H1 (cell line): ENCODE measurements around the gene STRA8. TPM values are rescaled to one million over a fixed set of nuclear protein-coding genes. Genes with fewer than 3 reads are reported as not detected.

Experiments
- CTCF ChIA-PET: fragments of 300-600 bp; sonication (Branson Sonifier 250); formaldehyde crosslinking; loops from one replicate; lab custom pipeline; 2021; ENCODE audit not compliant: partially characterized antibody; lab: Charles Lee
- POLR2A ChIA-PET: fragments of 300-600 bp; sonication (Branson Sonifier 250); formaldehyde crosslinking; loops from one replicate; lab custom pipeline; 2021; ENCODE audit warnings: inconsistent platforms; ENCODE audit not compliant: partially characterized antibody; lab: Charles Lee
- DNase-seq, 2 experiments: peaks; one replicate each; pipeline versions ENCODE4 v3.0.0 to v3.0.0-alpha.2; 2010 to 2022; ENCODE audit warnings: low spot score in 2 of 2, low read depth in 1 of 2, mixed read lengths in 1 of 2
- FAIRE-seq: peaks from 2 replicates; lab custom pipeline; 2011; peaks lifted over from hg19 to GRCh38; lab: Jason Lieb, UNC
- H2AFZ ChIP-seq: 2 replicates; pipeline ENCODE4 v1.8.1; 2012; ENCODE audit warnings: low read length, inconsistent platforms
- H2AK5ac ChIP-seq: 2 replicates; pipeline ENCODE4 v1.6.1; 2013; ENCODE audit warnings: low read depth, low read length
- H2BK120ac ChIP-seq: replicated peaks from 2 replicates; pipeline ENCODE3; 2013; ENCODE audit warnings: low read depth, low read length, inconsistent platforms
- H2BK12ac ChIP-seq: 2 replicates; pipeline ENCODE4 v1.6.1; 2013; ENCODE audit warnings: low read depth, low read length
- H2BK15ac ChIP-seq: 2 replicates; pipeline ENCODE4 v1.6.1; 2013; ENCODE audit warnings: low read length
- H2BK20ac ChIP-seq: 2 replicates; pipeline ENCODE4 v1.6.1; 2013; ENCODE audit warnings: low read length
- H2BK5ac ChIP-seq: 2 replicates; pipeline ENCODE4 v1.6.1; 2013; ENCODE audit warnings: low read depth, low read length
- H3K14ac ChIP-seq: 2 replicates; pipeline ENCODE4 v1.6.1; 2013; ENCODE audit warnings: inconsistent platforms; ENCODE audit not compliant: insufficient read length
- H3K18ac ChIP-seq: 2 replicates; pipeline ENCODE4 v1.6.1; 2013; ENCODE audit warnings: low read length; ENCODE audit errors: extremely low read depth
- H3K23ac ChIP-seq: 2 replicates; pipeline ENCODE4 v1.6.1; 2013; ENCODE audit warnings: inconsistent platforms; ENCODE audit not compliant: insufficient read length
- H3K23me2 ChIP-seq: 2 replicates; pipeline ENCODE4 v1.6.1; 2013; ENCODE audit warnings: low read depth, low read length
- H3K27ac ChIP-seq: 2 replicates; pipeline ENCODE4 v1.6.1; 2011; ENCODE audit warnings: low read depth, low read length, inconsistent platforms
- H3K27me3 ChIP-seq, 4 experiments: replicated peaks in 1 of 4; 1 replicate in 1 of 4; 2 replicates in 3 of 4; pipeline versions ENCODE4 v1.6.1 to v1.8.1; 2011 to 2013; ENCODE audit warnings: low read length in 3 of 4, mild to moderate bottlenecking in 3 of 4, inconsistent platforms in 2 of 4, mixed read lengths in 2 of 4, moderate library complexity in 1 of 4; ENCODE audit not compliant: control insufficient read depth in 3 of 4, insufficient read depth in 3 of 4; ENCODE audit errors: extremely low read depth in 1 of 4
- H3K36me3 ChIP-seq, 4 experiments: 2 replicates each; pipeline versions ENCODE4 v1.6.1 to v1.8.1; 2011 to 2013; ENCODE audit warnings: mild to moderate bottlenecking in 4 of 4, low read length in 3 of 4, moderate library complexity in 2 of 4, control low read depth in 1 of 4, inconsistent platforms in 1 of 4; ENCODE audit not compliant: insufficient read depth in 4 of 4, control insufficient read depth in 2 of 4
- H3K4ac ChIP-seq: replicated peaks from 2 replicates; pipeline ENCODE3; 2013; ENCODE audit warnings: low read length, low read depth, mixed read lengths, inconsistent platforms; ENCODE audit not compliant: insufficient read length
- H3K4me1 ChIP-seq, 4 experiments: replicated peaks in 1 of 4; 1 replicate in 1 of 4; 2 replicates in 3 of 4; pipeline versions ENCODE4 v1.6.1 to v1.8.1; 2011 to 2013; ENCODE audit warnings: low read length in 3 of 4, inconsistent platforms in 2 of 4, mixed read lengths in 1 of 4; ENCODE audit not compliant: insufficient read depth in 4 of 4, control insufficient read depth in 3 of 4
- H3K4me2 ChIP-seq, 2 experiments: 2 replicates each; pipeline versions ENCODE4 v1.6.1 to v1.8.1; 2011 to 2013; ENCODE audit warnings: low read depth in 2 of 2, low read length in 2 of 2, control low read depth in 1 of 2, inconsistent platforms in 1 of 2, mild to moderate bottlenecking in 1 of 2; ENCODE audit not compliant: insufficient read depth in 1 of 2
- H3K4me3 ChIP-seq, 4 experiments: fragments of 200-600, 300-600 bp in 1 of 4; sonication (generic), shearing (Covaris generic), sonication (Bioruptor Twin) in 1 of 4; 2 replicates each; pipeline versions ENCODE4 v1.5.1 to v1.8.1; 2011 to 2016; ENCODE audit warnings: low read length in 4 of 4, low read depth in 3 of 4, control low read depth in 2 of 4, inconsistent platforms in 2 of 4, mild to moderate bottlenecking in 2 of 4, mixed read lengths in 1 of 4, moderate library complexity in 1 of 4; ENCODE audit not compliant: insufficient read depth in 2 of 4; ENCODE audit errors: extremely low read depth in 1 of 4
- H3K56ac ChIP-seq: replicated peaks from 2 replicates; pipeline ENCODE3; 2013; ENCODE audit warnings: low read depth, mild to moderate bottlenecking, mixed read lengths, low read length, inconsistent platforms; ENCODE audit not compliant: insufficient read length
- H3K79me1 ChIP-seq: 2 replicates; pipeline ENCODE4 v1.6.1; 2013; ENCODE audit warnings: low read depth, low read length, control low read depth
- H3K79me2 ChIP-seq, 2 experiments: 2 replicates each; pipeline versions ENCODE4 v1.6.1 to v1.8.1; 2012 to 2013; ENCODE audit warnings: low read length in 2 of 2, mild to moderate bottlenecking in 2 of 2, inconsistent platforms in 1 of 2; ENCODE audit not compliant: insufficient read depth in 2 of 2, control insufficient read depth in 1 of 2
- H3K9ac ChIP-seq, 4 experiments: replicated peaks in 1 of 4; 1 replicate in 1 of 4; 2 replicates in 3 of 4; pipeline versions ENCODE4 v1.6.1 to v1.8.1; 2011 to 2013; ENCODE audit warnings: low read depth in 3 of 4, low read length in 3 of 4, control low read depth in 2 of 4, mild to moderate bottlenecking in 2 of 4, moderate library complexity in 2 of 4, inconsistent platforms in 1 of 4; ENCODE audit errors: extremely low read depth in 1 of 4
- H3K9me3 ChIP-seq, 2 experiments: 2 replicates each; pipeline versions ENCODE4 v1.6.1 to v1.8.1; 2012 to 2013; ENCODE audit warnings: mild to moderate bottlenecking in 2 of 2, moderate library complexity in 2 of 2, control low read depth in 1 of 2, inconsistent platforms in 1 of 2, low read depth in 1 of 2, low read length in 1 of 2, mixed read lengths in 1 of 2; ENCODE audit not compliant: insufficient read depth in 2 of 2
- H4K20me1 ChIP-seq, 2 experiments: replicated peaks in 1 of 2; 2 replicates each; pipeline versions ENCODE3 to v1.8.1; 2011 to 2013; ENCODE audit warnings: inconsistent platforms in 2 of 2, low read length in 2 of 2, mild to moderate bottlenecking in 1 of 2; ENCODE audit not compliant: insufficient read depth in 2 of 2, control insufficient read depth in 1 of 2
- H4K5ac ChIP-seq: 2 replicates; pipeline ENCODE4 v1.6.1; 2013; ENCODE audit warnings: low read length, low read depth, mixed read lengths, inconsistent platforms; ENCODE audit not compliant: insufficient read length
- H4K8ac ChIP-seq: 2 replicates; pipeline ENCODE4 v1.8.0; 2013; ENCODE audit warnings: mild to moderate bottlenecking, moderate library complexity, low read length, inconsistent platforms; ENCODE audit not compliant: insufficient read depth; ENCODE audit errors: extremely low read depth
- H4K91ac ChIP-seq: replicated peaks from 2 replicates; pipeline ENCODE3; 2013; ENCODE audit warnings: low read length, mixed read lengths, inconsistent platforms; ENCODE audit not compliant: insufficient read length
- ASH2L ChIP-seq: fragments of 200-600, 300-600 bp; sonication (generic); IDR thresholded peaks from one replicate; pipeline ENCODE4 v1.7.1; 2017; ENCODE audit warnings: low read length
- BACH1 ChIP-seq: IDR thresholded peaks from 2 replicates; pipeline ENCODE4 v1.6.1; 2012; ENCODE audit warnings: low read length, improper control_type of control experiment
- CTCF ChIP-seq, 3 experiments: IDR thresholded peaks; 1 replicate in 2 of 3; 2 replicates in 1 of 3; pipeline versions ENCODE4 v1.5.1 to v1.6.1; 2011; ENCODE audit warnings: low read length in 3 of 3, mild to moderate bottlenecking in 3 of 3, inconsistent platforms in 2 of 3, low read depth in 1 of 3, moderate library complexity in 1 of 3; ENCODE audit not compliant: insufficient read depth in 1 of 3; ENCODE audit errors: control extremely low read depth in 1 of 3
- HDAC2 ChIP-seq, 2 experiments: fragments of 300-600 bp in 1 of 2; sonication (generic) in 1 of 2; IDR thresholded peaks; 2 replicates each; pipeline ENCODE4 v1.6.1; 2011 to 2012; ENCODE audit warnings: low read depth in 2 of 2, low read length in 2 of 2, mild to moderate bottlenecking in 2 of 2, moderate library complexity in 2 of 2, borderline replicate concordance in 1 of 2, inconsistent platforms in 1 of 2
- RBBP5 ChIP-seq: IDR thresholded peaks from 2 replicates; pipeline ENCODE4 v1.7.1; 2012; ENCODE audit warnings: low read depth, mild to moderate bottlenecking, inconsistent platforms, low read length, moderate library complexity, borderline replicate concordance
- TAF1 ChIP-seq: IDR thresholded peaks from 2 replicates; pipeline ENCODE4 v1.6.1; 2011; ENCODE audit warnings: mild to moderate bottlenecking, low read depth, low read length
- YY1 ChIP-seq: IDR thresholded peaks from 2 replicates; pipeline ENCODE4 v1.6.1; 2011; ENCODE audit warnings: low read depth, mild to moderate bottlenecking, low read length
- WGBS, 2 experiments: shearing (Covaris generic) in 1 of 2; methylation state at CpG; one replicate each; pipeline versions ENCODE4 v1.1.6 to v1.1.7; 2013 to 2015; ENCODE audit warnings: low lambda C conversion rate in 2 of 2, mixed read lengths in 2 of 2, inconsistent platforms in 1 of 2, low coverage in 1 of 2, missing lambda C conversion rate in 1 of 2; ENCODE audit not compliant: insufficient replicate concordance in 2 of 2, insufficient coverage in 1 of 2, insufficient read length in 1 of 2; ENCODE audit errors: extremely low coverage in 1 of 2, missing lambda C conversion rate in 1 of 2; 5-methylcytosine and 5-hydroxymethylcytosine counted together
- polyA plus RNA-seq, 7 experiments: library from polyadenylated mRNA; depleted of rRNA in 3 of 7; stranded (reverse) in 5 of 7; unstranded in 2 of 7; fragments of >200 nt in 5 of 7; fragments of 200-250 nt in 2 of 7; gene quantifications; 1 replicate in 5 of 7; 2 replicates in 1 of 7; 4 replicates in 1 of 7; pipeline versions ENCODE4 v1.2.1 to v1.2.3, GENCODE V29; 2011 to 2013; ENCODE audit warnings: missing spikeins in 2 of 7, mixed read lengths in 2 of 7
- total RNA-seq: library from RNA; stranded (reverse); fragmentation: NEBNext Ultra II Directional; extraction: Animal tissue kit (Norgen Biotek cat#: 25700); gene quantifications from 2 replicates; pipeline ENCODE4 v1.2.1, GENCODE V29; 2021

The STRA8 gene
- total and polyA plus RNA-seq, 2 of the 8 experiments (the other 6 are each of a cell fraction or from before 2014, with no cell fraction given), result not detected

GRCh38 chr7:135260470-135260869 lies 26.8 kb downstream of the STRA8 start:
- FAIRE-seq, result no peak
- peaks cover 0 to 5% (median 4%) of the 10 kb centered on the region in 4 experiments; a peak in 4 of 7 replicates for H3K4me1 ChIP-seq
- 93% methylated on average over 2 of the region's 2 CpGs; no CpG with 5 or more reads in 1 of the 2 experiments for WGBS, 2 experiments

More at GRCh38 chr7:135260470-135260869, 26.8 kb downstream of the STRA8 start:
- H3K9ac ChIP-seq, result no peak overlapping the region
- no peak overlapping the region for H3K56ac ChIP-seq
- H3K4me3 ChIP-seq, result no peak overlapping the region
- no peak for DNase-seq
- no peaks in the 10 kb centered on the region for H3K36me3 ChIP-seq
- no peak overlapping the region for H3K27ac ChIP-seq
- H3K14ac ChIP-seq, result no peak overlapping the region
- H3K9me3 ChIP-seq, result no peaks in the 10 kb centered on the region
- no peak overlapping the region for H2BK15ac ChIP-seq
- no peak overlapping the region for H2BK20ac ChIP-seq
- no peak overlapping the region for H2AK5ac ChIP-seq
- H3K23ac ChIP-seq, result no peak overlapping the region
- no peak overlapping the region for H2AFZ ChIP-seq
- no peak overlapping the region for H4K5ac ChIP-seq
- no peaks in the 10 kb centered on the region for H3K23me2 ChIP-seq
- H3K4ac ChIP-seq, result no peak overlapping the region
- H3K4me2 ChIP-seq, result no peak overlapping the region
- no peak overlapping the region for H3K18ac ChIP-seq
- H3K79me2 ChIP-seq, result no peaks in the 10 kb centered on the region
- H3K27me3 ChIP-seq, result no peaks in the 10 kb centered on the region
- ChIA-PET CTCF (interaction anchor here (0.7 to 6.9 kb wide), 5 partner anchors 14 to 78 kb away, joined by 3 to 53 read pairs (median 4); no protein-coding TSS in a partner anchor), POLR2A (no interaction called here)
- H2BK5ac ChIP-seq, result no peak overlapping the region
- H4K8ac ChIP-seq, result no peak overlapping the region
- H3K79me1 ChIP-seq, result no peaks in the 10 kb centered on the region
- H4K20me1 ChIP-seq, result no peaks in the 10 kb centered on the region
- H2BK120ac ChIP-seq, result no peak overlapping the region
- no peak overlapping the region for H4K91ac ChIP-seq
- H2BK12ac ChIP-seq, result no peak overlapping the region
- TF ChIP-seq RBBP5 (no peak), ASH2L (no peak), BACH1 (no peak), TAF1 (no peak), CTCF (IDR thresholded peaks at IDR 0.05; ENCODE audit: control extremely low read depth in 1 of 3, insufficient read depth in 1 of 3, low read depth in 1 of 3, low read length in 3 of 3) (no peak), YY1 (no peak), HDAC2 (IDR thresholded peaks at IDR 0.05; ENCODE audit: borderline replicate concordance in 1 of 2, low read depth in 2 of 2, low read length in 2 of 2) (no peak)
